NB4 (cell line): Measurements from ENCODE around the gene SLC22A9.

Experiments used
- DNase-seq: peaks from one replicate; pipeline ENCODE4 v3.0.0; 2010; ENCODE audit warnings: low read depth
- H3K4me3 ChIP-seq: one replicate; pipeline ENCODE4 v1.5.1; 2011; ENCODE audit warnings: mild to moderate bottlenecking, low read depth, low read length, moderate library complexity
- MYC ChIP-seq: IDR thresholded peaks from 2 replicates; pipeline ENCODE4 v1.6.1; 2011; ENCODE audit warnings: low read depth, low read length
- POLR2A ChIP-seq: IDR thresholded peaks from 2 replicates; pipeline ENCODE4 v1.6.1; 2011; ENCODE audit warnings: mild to moderate bottlenecking; ENCODE audit not compliant: insufficient read length; ENCODE audit errors: extremely low read depth
- TF ChIP-seq, protein P1 (sequence below): IDR thresholded peaks from one replicate; pipeline ENCODE4 v1.5.1; 2012; ENCODE audit warnings: low read depth, low read length
- TF ChIP-seq, protein P2 (sequence below): IDR thresholded peaks from 2 replicates; pipeline ENCODE4 v1.6.1; 2011; ENCODE audit warnings: low read depth, low read length

SLC22A9 gene

DNA sequence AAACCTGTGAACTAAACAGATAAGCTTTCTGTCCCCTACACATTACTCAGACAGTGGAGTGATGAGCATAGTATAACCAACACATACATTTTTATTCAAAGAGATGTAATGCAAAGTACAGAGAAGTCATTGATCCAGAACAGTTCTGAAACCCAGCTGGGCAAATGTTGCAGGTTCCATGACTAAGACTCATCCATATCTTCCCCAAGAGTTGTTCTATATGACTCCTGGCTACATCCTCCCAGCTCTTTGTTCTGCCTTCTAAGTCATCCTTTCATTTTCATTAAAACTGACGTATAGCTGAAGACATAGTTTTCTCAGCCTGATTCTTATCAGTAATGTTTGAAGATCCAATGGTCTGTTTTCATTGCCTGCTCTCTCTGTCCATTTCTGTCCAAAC is 74.1 kb downstream of the SLC22A9 start:
- H3K4me3 ChIP-seq, result no peak overlapping the region
- DNase-seq, result no peak
- TF ChIP-seq, protein P1, sequence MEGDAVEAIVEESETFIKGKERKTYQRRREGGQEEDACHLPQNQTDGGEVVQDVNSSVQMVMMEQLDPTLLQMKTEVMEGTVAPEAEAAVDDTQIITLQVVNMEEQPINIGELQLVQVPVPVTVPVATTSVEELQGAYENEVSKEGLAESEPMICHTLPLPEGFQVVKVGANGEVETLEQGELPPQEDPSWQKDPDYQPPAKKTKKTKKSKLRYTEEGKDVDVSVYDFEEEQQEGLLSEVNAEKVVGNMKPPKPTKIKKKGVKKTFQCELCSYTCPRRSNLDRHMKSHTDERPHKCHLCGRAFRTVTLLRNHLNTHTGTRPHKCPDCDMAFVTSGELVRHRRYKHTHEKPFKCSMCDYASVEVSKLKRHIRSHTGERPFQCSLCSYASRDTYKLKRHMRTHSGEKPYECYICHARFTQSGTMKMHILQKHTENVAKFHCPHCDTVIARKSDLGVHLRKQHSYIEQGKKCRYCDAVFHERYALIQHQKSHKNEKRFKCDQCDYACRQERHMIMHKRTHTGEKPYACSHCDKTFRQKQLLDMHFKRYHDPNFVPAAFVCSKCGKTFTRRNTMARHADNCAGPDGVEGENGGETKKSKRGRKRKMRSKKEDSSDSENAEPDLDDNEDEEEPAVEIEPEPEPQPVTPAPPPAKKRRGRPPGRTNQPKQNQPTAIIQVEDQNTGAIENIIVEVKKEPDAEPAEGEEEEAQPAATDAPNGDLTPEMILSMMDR, result no peak
- TF ChIP-seq, protein P2, sequence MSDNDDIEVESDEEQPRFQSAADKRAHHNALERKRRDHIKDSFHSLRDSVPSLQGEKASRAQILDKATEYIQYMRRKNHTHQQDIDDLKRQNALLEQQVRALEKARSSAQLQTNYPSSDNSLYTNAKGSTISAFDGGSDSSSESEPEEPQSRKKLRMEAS, result no peak
- TF ChIP-seq POLR2A (no peak), MYC (no peak)

DNA sequence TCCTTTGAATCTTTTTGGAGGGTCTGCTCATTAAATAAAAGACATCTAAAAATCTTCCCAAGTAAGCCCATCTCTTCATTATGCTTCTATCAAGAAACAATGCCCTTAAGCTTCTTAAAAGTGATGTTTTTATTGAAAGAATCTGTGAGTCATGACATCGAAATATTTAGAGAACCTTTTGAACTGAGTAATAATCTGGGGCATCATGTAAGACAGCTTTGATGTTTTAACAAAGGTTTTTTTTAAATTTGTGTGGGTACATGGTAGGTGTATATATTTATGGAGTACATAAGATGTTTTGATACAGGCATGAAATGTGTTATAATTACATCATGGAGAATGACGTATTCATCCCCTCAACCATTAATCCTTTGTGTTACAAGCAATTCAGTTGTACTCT is 74.6 kb downstream of the SLC22A9 start:
- TF ChIP-seq POLR2A, result no peak
- TF ChIP-seq MYC, result no peak
- TF ChIP-seq, protein P1, result no peak
- TF ChIP-seq, protein P2, result no peak
- DNase-seq, result no peak
- no peak overlapping the region for H3K4me3 ChIP-seq

DNA sequence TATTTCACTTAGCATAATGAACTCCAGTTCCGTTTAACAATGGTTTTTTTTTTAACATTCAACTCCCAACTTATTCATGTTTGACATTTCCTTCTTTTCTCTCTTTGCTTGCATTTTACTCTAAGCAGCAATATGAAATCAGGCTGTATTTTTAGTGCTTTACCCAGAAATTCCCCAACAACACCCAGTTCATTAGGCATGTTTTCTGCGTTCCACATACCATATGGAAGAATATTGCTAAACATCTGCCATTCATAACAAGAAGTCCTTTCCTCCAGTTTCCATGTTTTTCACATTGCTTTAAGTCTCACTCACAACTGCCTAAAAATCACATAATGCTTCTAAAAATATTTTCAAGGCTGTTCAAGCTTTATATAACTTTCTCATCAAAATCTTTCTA is 75.5 kb downstream of the SLC22A9 start:
- DNase-seq, result no peak
- H3K4me3 ChIP-seq, result no peak overlapping the region
- TF ChIP-seq, protein P1, result no peak
- TF ChIP-seq MYC, result no peak
- TF ChIP-seq, protein P2, result no peak
- TF ChIP-seq POLR2A, result no peak

DNA sequence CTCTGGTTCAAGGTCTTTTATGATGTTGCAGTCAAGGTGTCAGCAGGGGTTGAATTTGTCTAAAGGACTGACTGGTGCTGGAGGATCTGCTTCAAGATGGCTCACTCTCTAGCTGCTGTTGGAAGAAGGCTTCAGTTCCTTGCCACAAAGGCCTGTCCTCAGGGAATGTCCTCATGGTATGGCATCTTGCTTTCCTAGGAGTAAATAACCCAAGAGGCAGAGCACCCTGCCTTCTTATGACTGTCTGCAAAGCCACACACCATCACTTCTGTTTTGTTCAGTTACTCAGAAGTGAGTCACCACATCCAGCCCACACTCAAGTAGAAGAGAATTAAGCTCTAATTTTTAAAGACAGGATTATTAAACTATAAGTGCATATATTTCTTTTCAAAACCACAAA is 76.1 kb downstream of the SLC22A9 start:
- TF ChIP-seq POLR2A (no peak), MYC (no peak)
- TF ChIP-seq, protein P1, result no peak
- TF ChIP-seq, protein P2, result no peak
- DNase-seq, result peak; percentile 26
- H3K4me3 ChIP-seq, result no peak overlapping the region

DNA sequence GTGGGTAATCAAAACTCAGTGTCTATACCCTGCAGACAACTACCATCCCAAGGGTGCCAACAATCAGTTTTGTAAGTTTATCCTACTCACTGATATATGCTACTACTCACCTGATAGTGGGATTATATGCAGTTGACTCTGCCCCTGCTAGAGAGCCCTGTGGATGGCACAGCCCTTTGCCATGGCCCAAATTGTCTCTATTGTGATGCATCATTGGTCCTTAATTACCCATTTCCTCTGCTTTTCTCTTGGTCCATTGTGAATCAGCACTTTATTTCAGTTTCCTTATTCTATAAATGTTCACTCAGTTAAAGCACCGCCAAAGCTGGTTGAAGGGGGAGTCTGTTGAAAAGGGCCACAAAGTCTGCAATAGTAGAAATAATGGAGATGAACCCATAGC is 79.1 kb downstream of the SLC22A9 start:
- TF ChIP-seq MYC, result no peak
- TF ChIP-seq, protein P2, result no peak
- TF ChIP-seq, protein P1, result no peak
- TF ChIP-seq POLR2A, result no peak
- no peak for DNase-seq
- no peak overlapping the region for H3K4me3 ChIP-seq

DNA sequence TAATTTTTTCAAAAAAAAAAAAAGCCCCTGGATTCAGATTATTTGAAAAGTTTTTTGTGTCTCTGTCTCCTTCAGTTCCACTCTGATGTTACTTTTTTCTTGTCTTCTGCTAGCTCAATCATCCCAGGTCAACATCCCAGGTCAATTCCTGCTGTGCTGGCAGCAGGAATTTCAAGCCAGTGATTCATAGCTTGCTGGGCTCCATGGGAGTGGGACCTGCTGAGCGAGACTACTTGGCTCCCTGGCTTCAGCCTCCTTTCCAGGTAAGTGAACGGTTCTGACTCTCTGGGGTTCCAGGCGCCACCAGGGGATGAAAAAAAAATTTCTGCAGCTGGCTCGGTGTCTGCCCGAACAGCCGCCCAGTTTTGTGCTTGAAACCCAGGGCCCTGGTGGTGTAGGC is 90.0 kb downstream of the SLC22A9 start:
- TF ChIP-seq, protein P2, result no peak
- TF ChIP-seq, protein P1, result no peak
- no peak for TF ChIP-seq POLR2A
- DNase-seq, result no peak
- no peak overlapping the region for H3K4me3 ChIP-seq
